Upper lobe of left lung (tissue), 4 donors: Measurements from ENCODE around the gene SMPX.

Source experiments
- CTCF ChIP-seq, 6 experiments: fragments of 450-650 bp in 4 of 6; fragments of 200-600 bp in 2 of 6; sonication (generic) in 2 of 6; IDR thresholded peaks; one replicate each; pipeline ENCODE4 v1.5.1; 2016 to 2019; ENCODE audit warnings: antibody characterized with exemption in 6 of 6
- EP300 ChIP-seq, 4 donors: sonication (generic); formaldehyde crosslinking; IDR thresholded peaks; one replicate each; pipeline ENCODE4 v1.5.1; 2017; ENCODE audit warnings: antibody characterized with exemption in 4 of 4, control low read depth in 2 of 4
- POLR2A ChIP-seq, 4 donors: fragments of 450-650 bp; IDR thresholded peaks; one replicate each; pipeline ENCODE4 v1.5.1; 2016 to 2017; ENCODE audit warnings: antibody characterized with exemption in 4 of 4, mild to moderate bottlenecking in 2 of 4
- POLR2AphosphoS5 ChIP-seq, 2 donors: sonication (generic); formaldehyde crosslinking; IDR thresholded peaks; one replicate each; pipeline ENCODE4 v1.5.1; 2017; ENCODE audit warnings: antibody characterized with exemption in 2 of 2

- TF ChIP-seq CTCF (IDR thresholded peaks at IDR 0.05) (no peak), POLR2A (IDR thresholded peaks at IDR 0.05) (no peak), POLR2AphosphoS5 (IDR thresholded peaks at IDR 0.05) (no peak), EP300 (IDR thresholded peaks at IDR 0.05) (no peak)
These were observed 46.1 kb downstream of the SMPX start for GRCh38 chrX:21711848-21712197.
